Left renal pelvis (tissue), 4 donors: ENCODE measurements around the gene PTPRH. TPM values are rescaled to one million over a fixed set of nuclear protein-coding genes. Genes with fewer than 3 reads are reported as not detected.
A peak's percentile ranks its signal among the peaks of the same experiment; 100 is the strongest.
"Not testable (repeated sequence)": the region's sequence is repeated elsewhere in the genome, so short reads cannot be mapped to it uniquely, and the experiment has no call there.

ENCODE experiments used
- DNase-seq, 4 donors: peaks; one replicate each; pipeline ENCODE4 v3.0.0-alpha.2; 2013; ENCODE audit warnings: low read depth in 4 of 4, low spot score in 3 of 4
- polyA plus RNA-seq, 4 donors: library from polyadenylated mRNA; unstranded; fragments of 120-200 nt; gene quantifications; one replicate each; pipeline ENCODE4 v1.2.1, GENCODE V29; 2013; ENCODE audit not compliant: insufficient read length in 4 of 4

PTPRH gene
- polyA plus RNA-seq, 4 donors, result 0.11 to 2.8 (median 0.26) TPM

DNA sequence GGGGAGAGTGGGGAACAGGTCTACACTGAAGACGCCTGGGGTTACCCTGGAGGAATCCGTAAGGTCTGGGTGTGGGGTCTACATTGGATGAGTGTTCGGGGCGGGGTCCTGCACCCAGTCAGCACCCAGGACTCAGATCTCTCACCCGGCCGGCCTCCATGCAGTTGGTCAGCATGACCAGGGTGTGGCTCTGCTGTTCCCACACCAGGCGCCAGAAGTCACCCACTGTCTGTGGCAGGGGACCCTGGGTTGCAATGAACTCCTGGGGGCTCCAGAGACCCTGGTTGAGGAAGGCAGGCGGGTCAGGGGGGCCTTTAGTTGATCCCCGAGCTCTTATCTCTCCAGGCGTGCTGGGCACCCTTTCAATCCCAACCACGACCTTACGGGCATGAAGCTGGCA, 23.2 kb downstream of the PTPRH start:
- no peak for DNase-seq

GRCh38 chr19:55181740-55182139, 27.6 kb downstream of the PTPRH start:
- DNase-seq, result no peak

DNA sequence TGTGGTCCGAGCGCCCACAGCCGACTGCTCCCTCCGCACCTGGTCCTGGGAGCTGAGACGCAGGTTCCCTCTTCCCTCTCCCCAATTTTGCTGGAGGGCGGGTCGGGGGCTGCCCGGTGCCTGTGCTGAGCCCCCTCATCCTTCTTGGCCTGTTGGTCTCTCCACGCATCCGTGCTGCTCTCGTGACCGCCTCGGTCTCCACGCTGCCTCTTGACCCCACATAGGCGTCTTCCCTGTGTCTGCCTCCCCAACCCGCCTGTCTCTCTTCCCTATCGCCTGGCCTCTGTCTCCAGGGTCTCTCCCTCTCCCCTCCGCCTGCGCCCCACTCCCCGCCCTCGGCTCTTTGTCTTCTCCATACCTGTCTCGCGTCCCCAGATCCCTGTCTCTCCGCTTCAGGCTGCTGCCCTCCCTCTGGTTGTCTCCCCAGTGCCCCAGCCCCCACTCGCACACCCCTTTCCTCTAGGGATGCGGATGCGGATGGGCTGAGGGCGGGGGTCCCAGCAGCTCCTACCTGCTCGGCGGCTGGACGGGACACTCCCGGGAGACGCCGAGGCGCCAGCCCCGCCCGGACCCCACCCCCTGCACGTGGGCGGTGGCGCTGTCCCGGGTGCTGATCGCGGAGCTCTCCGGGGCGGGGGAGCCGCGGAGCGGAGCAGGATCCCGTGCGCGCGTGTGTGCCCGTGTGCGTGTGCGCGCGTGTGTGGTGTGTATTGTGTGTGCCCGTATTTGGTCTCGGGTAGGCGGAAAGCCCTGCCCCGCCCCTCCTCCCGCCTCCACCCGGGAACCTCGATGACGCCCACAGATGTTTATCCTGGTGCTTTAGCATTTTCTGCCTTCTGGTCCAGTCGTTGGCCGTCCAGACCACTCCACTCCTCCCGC, 29.5 kb downstream of the PTPRH start, which contains the start of gene SYT5:
Gene SYT5, minus strand, starts transcription at position 684 of the 879 bp plus-strand sequence. CDS start 1,248 bp downstream, outside the sequence.
- no peak for DNase-seq

DNA sequence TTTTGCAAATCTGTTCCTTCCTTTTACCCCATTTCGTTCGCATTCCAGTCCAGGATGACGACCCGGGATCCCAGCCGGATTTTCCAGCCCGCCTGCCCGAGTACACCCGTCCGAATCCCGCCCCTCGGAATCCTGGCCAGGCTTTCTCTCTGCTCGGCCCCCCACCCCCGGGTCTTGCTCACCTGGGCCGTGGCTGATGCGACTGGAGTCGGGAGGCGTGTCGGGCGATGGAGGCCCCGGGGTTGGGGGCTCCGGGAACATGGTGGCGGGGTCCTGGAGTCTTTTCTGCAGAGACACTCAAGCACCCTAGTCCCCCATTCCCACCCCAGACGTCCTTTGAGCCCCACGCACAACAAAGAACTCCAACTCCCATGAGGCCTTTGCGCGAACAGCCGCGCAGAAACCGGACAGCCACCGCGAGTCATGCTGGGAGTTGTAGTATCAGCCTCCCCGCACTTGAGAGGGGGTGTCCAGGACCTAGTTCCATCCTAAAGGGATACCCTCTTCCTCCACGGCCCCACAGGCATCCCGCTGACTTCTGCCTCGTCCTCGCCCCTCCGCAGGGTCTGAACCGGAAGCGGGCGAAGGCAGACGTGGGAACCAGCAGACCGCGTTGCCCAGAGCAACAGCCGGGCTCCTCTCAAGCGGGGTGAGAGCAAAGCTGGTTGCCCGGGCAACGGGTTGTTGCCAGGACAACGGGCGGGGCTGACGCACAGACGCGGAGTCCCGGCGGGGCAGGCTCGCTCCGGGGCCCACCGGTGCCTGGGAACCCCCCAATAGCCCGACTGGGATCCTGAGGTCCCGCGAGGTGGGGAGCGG, 30.3 kb downstream of the PTPRH start:
- peak in 1 of 4 donors; percentile 52 for DNase-seq

DNA sequence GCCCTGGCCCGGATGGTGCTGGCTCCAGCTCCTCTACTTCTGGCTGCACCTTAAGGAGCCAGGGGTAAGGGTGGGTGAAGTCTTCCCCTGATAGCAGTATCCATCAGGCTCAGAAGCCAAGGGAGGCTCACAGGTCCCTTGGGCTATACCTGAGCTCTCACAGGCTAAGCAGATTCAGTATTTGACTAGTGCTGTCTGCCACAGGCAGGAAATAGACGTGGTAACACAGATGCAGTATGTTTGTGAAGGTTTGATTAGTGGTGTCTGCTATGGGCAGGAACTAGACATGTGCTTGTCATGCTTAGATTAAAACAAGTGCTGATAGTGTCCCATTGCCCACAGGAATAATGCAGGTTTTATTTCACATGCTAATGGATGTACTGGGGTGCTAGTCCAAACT, 33.2 kb downstream of the PTPRH start:
- DNase-seq, result no peak

DNA sequence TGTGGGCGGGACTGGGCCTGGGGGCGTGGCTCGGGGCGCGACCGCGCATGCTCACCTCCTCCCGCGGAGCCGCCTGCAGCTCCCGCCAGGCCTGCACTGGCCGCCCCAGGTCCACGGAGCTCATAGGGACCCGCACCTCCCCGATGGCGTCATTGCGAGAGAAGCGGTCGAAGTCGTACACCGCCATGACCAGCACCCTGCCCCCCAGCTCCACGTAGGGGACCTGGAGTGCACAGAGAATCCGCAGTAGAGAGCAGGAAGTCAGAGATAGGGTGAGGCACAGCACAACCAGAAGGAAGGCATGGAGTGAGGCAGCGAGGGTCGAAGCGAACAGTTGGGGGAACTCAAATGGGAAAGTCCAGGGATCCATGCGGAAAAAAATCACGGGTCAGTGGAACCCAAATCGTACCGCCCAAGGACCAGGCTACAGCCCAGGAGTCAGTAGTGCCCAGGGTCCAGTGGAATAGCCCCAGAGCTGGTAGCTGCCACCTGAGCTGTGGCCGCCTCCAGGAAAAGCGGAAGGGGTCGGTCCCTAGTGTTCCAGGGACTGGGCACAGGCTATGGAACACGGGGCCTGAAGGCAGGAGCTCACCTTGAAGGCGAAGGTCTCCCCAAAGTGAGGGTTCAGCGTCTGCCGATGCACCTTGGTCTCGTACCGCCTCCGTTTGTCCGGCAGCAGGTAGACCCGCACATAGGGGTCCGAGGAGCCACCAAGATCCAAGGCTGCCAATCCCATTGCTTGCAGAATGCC, 34.0 kb downstream of the PTPRH start:
- no peak for DNase-seq

GRCh38 chr19:55174425-55175116, 34.7 kb downstream of the PTPRH start:
- DNase-seq, result no peak

- DNase-seq, result no peak
Observed at GRCh38 chr19:55173714-55174409, 35.4 kb downstream of the PTPRH start.

DNA sequence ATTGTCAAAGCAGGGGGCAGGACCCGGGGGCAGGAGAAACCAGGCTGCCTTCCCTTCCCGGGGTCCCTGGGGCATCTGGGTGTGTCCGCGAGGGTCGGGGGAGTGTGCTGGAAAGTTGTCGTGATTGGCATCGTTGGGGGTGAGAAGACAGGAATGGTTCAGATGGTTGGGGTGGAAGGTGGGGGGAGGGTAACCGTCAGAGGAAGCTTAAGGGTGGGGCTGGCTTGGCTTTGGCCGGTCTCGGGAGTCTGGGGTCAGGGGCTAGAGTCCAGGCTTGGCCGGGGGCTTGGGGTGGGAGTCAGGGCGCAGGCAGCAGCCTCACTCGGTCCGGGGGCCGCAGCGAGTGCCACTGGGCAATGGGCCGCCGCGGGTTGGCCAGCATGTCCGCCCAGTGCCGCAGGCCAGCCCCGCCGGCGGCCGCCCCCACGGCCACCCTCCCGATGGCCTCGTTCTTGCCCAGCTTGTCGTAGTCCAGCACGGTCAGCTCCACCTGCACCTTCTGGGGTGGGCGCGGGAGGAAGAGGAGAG, 36.1 kb downstream of the PTPRH start:
- no peak for DNase-seq

GRCh38 chr19:55172741-55173140, 36.6 kb downstream of the PTPRH start:
- DNase-seq, result no peak

- not testable (repeated sequence) for DNase-seq
Observed at GRCh38 chr19:55172318-55172717, 37.0 kb downstream of the PTPRH start.

DNA sequence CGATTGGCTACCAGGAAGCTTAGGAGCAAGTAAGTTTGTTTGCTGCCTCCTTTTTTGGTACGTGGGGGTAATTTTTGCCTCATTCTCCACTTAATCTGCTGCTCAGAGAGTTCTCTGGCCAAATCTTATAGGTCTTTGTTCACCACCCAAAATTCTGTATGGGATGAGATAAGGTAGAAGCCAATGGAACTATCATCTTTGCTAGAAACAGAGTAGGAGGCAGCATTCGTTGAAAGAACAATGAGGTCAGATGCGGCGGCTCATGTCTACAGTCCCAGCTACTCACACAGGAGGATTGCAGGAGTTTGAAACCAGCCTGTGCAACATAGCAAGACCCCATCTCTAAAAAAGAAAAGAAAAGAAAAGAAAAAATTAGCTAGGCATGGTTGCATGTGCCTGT, 37.9 kb downstream of the PTPRH start:
- no peak for DNase-seq

GRCh38 chr19:55169136-55169535, 40.2 kb downstream of the PTPRH start:
- DNase-seq, result no peak

DNA sequence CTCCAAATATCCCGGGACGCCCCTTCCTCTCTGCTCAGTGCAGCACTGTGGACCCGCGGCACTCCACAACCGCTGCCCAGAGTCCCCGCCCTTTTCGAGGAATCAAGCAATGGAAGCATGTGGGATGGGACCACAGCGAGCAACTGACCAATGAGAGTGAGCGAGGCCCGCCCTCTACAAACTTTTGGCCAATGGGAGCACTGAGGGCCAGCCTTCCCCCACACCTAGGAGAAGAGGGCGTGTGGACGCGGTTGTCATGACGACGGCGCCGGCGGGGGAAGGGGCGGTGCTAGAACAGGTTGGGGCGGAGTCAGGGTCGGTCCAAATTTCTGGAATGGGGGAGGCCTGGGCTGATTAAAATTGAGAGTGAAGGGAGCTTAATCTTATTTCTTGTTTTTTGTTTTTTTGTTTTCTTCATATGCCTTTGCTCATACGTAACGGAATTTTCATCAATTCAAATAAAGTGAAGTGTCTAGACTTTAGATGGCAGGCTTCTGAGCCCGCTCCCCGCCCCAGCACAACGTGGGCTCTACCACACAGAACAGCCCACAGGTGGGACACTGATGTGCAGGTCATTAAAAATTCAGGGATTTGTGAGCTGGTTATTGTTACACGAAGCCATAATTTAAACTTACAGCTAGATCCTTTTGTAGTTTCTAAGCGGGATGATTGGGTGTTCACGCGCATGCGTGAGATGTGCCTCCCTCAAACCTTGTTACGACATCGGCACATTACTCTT, 42.6 kb downstream of the PTPRH start, which contains the start of gene DNAAF3:
Gene DNAAF3, minus strand, starts transcription at position 84 of the 739 bp plus-strand sequence. CDS start 200 bp downstream, outside the sequence.
- DNase-seq, result peak; percentile 81 to 95 (median 88)

DNA sequence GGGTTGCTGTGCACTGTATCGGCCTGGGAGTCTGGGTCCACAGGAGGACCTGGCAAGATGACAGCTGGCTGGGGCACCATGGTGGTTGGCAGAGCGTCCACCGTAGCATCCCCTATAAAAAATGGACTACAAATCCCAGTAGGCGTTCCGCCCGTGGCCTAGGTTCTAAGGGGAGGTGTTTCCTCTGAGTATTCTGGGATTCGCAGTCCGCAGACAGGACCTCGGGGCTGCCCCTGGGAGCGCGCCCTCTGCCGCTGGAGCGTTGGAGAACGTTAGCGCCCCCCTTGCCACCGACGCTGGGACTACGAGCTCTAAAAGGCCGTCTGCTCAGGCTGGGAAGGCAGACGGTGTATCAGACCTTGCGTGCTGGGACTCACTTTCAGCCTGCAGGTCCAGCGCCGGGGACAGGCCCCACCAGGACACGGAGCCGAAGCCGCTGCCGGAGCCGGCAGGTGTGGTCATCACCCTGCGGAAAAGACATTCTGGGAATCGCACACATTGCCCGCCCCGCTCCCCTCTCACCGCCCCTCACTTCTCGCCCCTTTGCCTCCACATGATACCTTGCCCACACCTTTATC, 43.3 kb downstream of the PTPRH start:
- no peak for DNase-seq

DNA sequence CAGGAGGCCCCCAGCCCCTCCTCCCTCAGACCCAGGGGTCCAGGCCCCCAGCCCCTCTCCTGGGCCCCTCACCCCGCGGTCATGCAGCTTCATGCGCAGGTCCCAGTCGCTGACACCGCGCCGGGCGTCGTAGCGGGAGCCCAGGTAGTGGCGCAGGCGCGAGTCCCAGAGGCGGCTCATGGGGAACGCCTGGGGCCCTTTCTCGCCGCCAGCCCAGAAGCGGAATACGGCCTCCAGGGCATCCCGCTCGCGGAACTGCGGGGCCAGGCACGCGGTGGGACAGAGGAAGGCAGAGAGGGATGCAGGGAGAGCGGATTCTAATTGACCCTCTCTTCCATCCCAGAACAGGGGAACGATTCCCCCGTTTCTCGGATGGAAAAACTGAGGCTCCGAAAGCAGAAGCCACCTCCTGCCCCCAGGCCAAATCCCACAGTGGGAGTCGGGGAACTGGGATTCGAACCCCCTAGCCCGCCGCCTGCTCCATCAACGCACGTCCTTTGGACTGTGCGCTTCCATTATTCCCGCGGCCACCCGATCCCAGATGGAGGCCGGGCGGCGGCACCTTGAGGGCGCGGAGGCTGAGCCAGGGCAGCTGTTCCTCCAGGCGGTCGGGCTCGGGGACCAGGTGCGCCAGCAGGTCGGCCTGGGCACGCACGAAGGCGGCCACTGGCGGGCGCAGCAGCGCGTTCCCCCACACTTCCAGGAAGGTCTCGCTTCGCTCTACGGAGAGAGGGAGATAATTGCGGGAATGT, 47.6 kb downstream of the PTPRH start:
- no peak for DNase-seq

- no peak for DNase-seq
Observed at GRCh38 chr19:55160986-55161365, 48.3 kb downstream of the PTPRH start.
